Measurements from ENCODE around the gene TREML4. TPM values are rescaled to one million over a fixed set of nuclear protein-coding genes. Genes with fewer than 3 reads are reported as not detected.

Gene TREML4
- total and polyA plus RNA-seq, 9 of the 15 experiments (the other 6 are each of a cell fraction or from before 2014, with no cell fraction given), result not detected

DNA sequence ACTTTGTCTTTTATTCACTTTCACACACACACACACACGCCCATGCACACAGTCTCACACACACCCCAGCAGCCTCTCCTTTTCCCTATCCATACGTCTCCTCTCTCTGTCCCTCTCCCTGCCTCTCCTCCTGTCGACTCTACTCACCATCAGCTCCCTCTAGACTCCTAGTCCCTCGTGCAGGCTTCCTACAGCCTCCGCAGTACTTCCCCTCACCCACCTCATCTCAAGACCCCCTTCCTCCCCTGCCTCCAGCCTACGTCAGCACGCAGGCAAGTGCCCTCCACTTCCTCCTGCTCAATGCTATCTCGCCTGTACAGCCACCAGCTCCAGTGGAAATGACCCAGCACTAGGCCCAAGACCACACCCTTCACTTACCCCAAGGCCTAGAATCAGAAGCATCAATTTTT, 26.4 kb upstream of the TREML4 start (continued):
- TF ChIP-seq SREBF1 (IDR thresholded peaks at IDR 0.05; ENCODE audit: borderline replicate concordance, low read depth, low read length) (no peak), ZNF707 (CRISPR knock-in tag; conservative IDR thresholded peaks at IDR 0.05) (no peak), POLR3A (IDR thresholded peaks at IDR 0.05; ENCODE audit: borderline replicate concordance, extremely low read depth, insufficient read depth, insufficient read length) (no peak), NR2F6 (CRISPR knock-in tag; IDR thresholded peaks at IDR 0.05) (no peak), EP300 (IDR thresholded peaks at IDR 0.05; ENCODE audit: low read length) (peak; percentile 65; the same call in 1 of the 2 replicates), RCOR1 (IDR thresholded peaks at IDR 0.05; ENCODE audit: borderline replicate concordance in 1 of 2, low read depth in 2 of 2, low read length in 2 of 2) (peak in 1 of 2 experiments; percentile 71; a peak in 1 of 4 replicates), ZFP1 (CRISPR knock-in tag; IDR thresholded peaks at IDR 0.05) (no peak), TSC22D4 (tag; IDR thresholded peaks at IDR 0.05) (no peak), RBM15 (IDR thresholded peaks at IDR 0.05; ENCODE audit: insufficient read depth, low read length) (no peak), GTF3C2 (IDR thresholded peaks at IDR 0.05; ENCODE audit: borderline replicate concordance, extremely low read depth, insufficient read length) (no peak), DACH1 (IDR thresholded peaks at IDR 0.05; ENCODE audit: partially characterized antibody) (no peak), CBFA2T3 (IDR thresholded peaks at IDR 0.05) (peak; percentile 85), ZNF354B (CRISPR knock-in tag; IDR thresholded peaks at IDR 0.05) (no peak), ZNF583 (CRISPR knock-in tag; IDR thresholded peaks at IDR 0.05) (0 out of 2 replicates have a peak, but pooled peaks have one; percentile 44), NFE2 (IDR thresholded peaks at IDR 0.05; ENCODE audit: low read depth) (peak; percentile 78), LEF1 (IDR thresholded peaks at IDR 0.05) (no peak), ZNF347 (CRISPR knock-in tag; IDR thresholded peaks at IDR 0.05; ENCODE audit: low read depth) (no peak), KAT2B (IDR thresholded peaks at IDR 0.05; ENCODE audit: low read depth, low read length) (no peak), ARNT (IDR thresholded peaks at IDR 0.05) (peak in 1 of 2 experiments; percentile 62; a peak in 1 of 4 replicates), ZBTB9 (CRISPR knock-in tag; IDR thresholded peaks at IDR 0.05) (no peak), KLF13 (tag; IDR thresholded peaks at IDR 0.05; ENCODE audit: borderline replicate concordance, low read depth) (no peak), MAFG (tag; conservative IDR thresholded peaks at IDR 0.05) (0 out of 2 replicates have a peak, but pooled peaks have one; percentile 8)
- TF ChIP-seq, protein P1, sequence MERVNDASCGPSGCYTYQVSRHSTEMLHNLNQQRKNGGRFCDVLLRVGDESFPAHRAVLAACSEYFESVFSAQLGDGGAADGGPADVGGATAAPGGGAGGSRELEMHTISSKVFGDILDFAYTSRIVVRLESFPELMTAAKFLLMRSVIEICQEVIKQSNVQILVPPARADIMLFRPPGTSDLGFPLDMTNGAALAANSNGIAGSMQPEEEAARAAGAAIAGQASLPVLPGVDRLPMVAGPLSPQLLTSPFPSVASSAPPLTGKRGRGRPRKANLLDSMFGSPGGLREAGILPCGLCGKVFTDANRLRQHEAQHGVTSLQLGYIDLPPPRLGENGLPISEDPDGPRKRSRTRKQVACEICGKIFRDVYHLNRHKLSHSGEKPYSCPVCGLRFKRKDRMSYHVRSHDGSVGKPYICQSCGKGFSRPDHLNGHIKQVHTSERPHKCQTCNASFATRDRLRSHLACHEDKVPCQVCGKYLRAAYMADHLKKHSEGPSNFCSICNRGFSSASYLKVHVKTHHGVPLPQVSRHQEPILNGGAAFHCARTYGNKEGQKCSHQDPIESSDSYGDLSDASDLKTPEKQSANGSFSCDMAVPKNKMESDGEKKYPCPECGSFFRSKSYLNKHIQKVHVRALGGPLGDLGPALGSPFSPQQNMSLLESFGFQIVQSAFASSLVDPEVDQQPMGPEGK (CRISPR knock-in tag; IDR thresholded peaks at IDR 0.05; ENCODE audit: borderline replicate concordance), result no peak
